GM18868 (cell line): ENCODE data around the gene PCDHA11.
"Not testable (repeated sequence)": the region's sequence is repeated elsewhere in the genome, so short reads cannot be mapped to it uniquely, and the experiment has no call there.

Source experiments
- ATAC-seq: cut with Tn5 transposase; IDR thresholded peaks from one replicate; pipeline ENCODE4 v1.9.1; 2021; ENCODE audit warnings: mild to moderate bottlenecking, moderate library complexity; ENCODE audit not compliant: unreplicated experiment

Gene PCDHA11

DNA sequence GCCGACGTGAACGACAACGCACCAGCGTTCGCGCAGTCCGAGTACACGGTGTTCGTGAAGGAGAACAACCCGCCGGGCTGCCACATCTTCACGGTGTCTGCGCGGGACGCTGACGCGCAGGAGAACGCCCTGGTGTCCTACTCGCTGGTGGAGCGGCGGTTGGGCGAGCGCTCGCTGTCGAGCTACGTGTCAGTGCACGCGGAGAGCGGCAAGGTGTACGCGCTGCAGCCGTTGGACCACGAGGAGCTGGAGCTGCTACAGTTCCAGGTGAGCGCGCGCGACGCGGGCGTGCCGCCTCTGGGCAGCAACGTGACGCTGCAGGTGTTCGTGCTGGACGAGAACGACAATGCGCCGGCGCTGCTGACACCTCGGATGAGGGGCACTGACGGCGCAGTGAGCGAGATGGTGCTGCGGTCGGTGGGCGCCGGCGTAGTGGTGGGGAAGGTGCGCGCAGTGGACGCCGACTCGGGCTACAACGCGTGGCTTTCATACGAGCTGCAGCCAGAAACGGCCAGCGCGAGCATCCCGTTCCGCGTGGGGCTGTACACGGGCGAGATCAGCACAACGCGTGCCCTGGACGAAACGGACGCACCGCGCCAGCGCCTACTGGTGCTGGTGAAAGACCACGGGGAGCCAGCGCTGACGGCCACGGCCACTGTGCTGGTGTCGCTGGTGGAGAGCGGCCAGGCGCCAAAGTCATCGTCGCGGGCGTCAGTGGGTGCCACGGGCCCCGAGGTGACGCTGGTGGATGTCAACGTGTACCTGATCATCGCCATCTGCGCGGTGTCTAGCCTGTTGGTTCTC lies 18.7 kb upstream of the PCDHA11 start:
- not testable (repeated sequence) for ATAC-seq

DNA sequence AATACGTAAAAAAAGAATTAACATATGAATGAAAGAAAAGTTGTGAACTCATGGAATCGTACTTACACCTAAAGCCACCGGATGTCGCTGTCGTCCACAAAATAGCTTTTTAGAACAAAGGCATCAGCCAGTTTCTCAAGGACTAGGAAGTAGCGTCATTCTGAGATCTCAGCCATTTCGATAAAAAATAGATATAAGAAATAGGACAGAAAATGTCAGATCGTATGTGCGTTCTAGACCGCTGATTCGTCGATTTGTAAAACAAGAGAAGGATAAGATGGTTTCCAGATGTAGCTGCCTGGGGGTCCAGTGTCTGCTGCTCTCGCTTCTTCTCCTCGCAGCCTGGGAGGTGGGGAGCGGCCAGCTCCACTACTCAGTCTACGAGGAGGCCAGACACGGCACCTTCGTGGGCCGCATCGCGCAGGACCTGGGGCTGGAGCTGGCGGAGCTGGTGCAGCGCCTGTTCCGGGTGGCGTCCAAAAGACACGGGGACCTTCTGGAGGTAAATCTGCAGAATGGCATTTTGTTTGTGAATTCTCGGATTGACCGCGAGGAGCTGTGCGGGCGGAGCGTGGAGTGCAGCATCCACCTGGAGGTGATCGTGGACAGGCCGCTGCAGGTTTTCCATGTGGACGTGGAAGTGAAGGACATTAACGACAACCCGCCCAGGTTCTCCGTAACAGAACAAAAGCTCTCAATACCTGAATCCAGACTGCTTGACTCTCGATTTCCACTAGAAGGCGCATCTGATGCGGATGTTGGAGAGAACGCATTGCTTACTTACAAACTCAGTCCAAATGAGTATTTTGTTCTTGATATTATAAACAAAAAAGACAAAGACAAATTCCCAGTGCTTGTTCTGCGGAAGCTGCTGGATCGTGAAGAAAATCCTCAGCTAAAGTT lies 12.7 kb upstream of the PCDHA11 start, which contains the start of gene PCDHA10:
Gene PCDHA10 (plus strand): TSS at position 126 of the 903 bp plus-strand sequence. CDS start 152 bp downstream, at position 278.
- ATAC-seq = no peak

DNA sequence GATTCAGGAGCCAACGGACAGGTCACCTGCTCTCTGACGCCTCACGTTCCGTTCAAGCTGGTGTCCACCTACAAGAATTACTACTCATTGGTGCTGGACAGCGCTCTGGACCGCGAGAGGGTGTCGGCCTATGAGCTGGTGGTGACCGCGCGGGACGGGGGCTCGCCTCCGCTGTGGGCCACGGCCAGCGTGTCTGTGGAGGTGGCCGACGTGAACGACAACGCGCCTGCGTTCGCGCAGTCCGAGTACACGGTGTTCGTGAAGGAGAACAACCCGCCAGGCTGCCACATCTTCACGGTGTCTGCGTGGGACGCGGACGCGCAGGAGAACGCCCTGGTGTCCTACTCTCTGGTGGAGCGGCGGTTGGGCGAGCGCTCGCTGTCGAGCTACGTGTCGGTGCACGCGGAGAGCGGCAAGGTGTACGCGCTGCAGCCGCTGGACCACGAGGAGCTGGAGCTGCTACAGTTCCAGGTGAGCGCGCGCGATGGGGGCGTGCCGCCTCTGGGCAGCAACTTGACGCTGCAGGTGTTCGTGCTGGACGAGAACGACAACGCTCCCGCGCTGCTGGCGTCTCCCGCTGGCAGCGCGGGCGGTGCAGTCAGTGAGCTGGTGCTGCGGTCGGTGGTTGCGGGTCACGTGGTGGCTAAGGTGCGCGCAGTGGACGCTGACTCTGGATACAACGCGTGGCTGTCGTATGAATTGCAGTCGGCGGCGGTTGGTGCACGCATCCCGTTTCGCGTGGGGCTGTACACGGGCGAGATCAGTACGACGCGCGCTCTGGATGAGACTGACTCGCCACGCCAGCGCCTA lies 11.4 kb upstream of the PCDHA11 start:
- no peak for ATAC-seq

- ATAC-seq = no peak
Observed at GRCh38 chr5:140857987-140858240, 10.8 kb upstream of the PCDHA11 start.

- ATAC-seq = no peak
Observed at GRCh38 chr5:140862441-140863295, 6.1 kb upstream of the PCDHA11 start.

DNA sequence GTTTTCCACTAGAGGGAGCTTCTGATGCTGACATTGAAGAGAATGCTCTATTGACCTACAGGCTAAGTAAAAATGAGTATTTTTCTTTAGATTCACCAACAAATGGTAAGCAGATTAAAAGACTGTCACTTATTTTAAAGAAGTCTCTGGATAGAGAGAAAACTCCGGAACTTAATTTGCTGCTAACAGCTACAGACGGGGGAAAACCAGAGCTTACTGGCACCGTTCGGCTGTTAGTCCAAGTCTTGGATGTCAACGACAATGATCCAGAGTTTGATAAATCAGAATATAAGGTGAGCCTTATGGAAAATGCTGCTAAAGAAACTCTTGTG lies 764 bp downstream of the PCDHA11 start:
- ATAC-seq = no peak

- ATAC-seq = no peak
Observed at GRCh38 chr5:140870221-140871201, 1.8 kb downstream of the PCDHA11 start.

DNA sequence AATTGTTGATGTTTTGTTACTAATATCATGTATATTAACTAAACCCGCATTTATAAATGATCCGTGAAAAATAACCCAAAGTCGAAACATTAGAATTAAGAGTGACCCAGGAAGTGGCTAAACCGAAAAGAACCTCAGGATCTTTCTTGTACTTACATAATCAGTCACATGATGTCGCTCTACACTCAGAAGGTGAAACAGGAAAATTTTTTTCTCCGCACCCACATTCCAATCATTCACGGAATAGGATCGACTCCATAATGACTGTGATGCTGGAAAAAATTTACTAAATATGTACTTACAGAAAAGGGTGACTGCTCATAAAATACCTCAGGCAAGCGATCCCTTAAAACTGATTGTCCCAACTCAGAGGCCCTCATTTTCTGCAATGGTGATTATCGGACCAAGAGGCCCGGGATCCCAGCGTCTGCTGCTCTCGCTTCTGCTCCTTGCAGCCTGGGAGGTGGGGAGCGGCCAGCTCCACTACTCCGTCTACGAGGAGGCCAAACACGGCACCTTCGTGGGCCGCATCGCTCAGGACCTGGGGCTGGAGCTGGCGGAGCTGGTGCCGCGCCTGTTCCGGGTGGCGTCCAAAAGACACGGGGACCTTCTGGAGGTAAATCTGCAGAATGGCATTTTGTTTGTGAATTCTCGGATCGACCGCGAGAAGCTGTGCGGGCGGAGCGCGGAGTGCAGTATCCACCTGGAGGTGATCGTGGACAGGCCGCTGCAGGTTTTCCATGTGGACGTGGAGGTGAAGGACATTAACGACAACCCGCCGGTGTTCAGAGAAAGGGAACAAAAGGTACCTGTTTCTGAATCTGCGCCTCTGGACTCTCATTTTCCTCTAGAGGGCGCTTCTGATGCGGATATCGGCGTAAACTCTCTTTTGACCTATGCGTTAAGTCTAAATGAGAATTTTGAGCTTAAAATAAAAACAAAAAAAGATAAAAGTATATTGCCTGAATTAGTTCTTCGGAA lies 6.6 kb downstream of the PCDHA11 start, which contains the start of gene PCDHA12:
Gene PCDHA12 (plus strand): TSS at position 224 of the 981 bp plus-strand sequence. CDS start 165 bp downstream, at position 389.
- no peak for ATAC-seq

GRCh38 chr5:140876541-140877261 lies 7.9 kb downstream of the PCDHA11 start:
- not testable (repeated sequence) for ATAC-seq

DNA sequence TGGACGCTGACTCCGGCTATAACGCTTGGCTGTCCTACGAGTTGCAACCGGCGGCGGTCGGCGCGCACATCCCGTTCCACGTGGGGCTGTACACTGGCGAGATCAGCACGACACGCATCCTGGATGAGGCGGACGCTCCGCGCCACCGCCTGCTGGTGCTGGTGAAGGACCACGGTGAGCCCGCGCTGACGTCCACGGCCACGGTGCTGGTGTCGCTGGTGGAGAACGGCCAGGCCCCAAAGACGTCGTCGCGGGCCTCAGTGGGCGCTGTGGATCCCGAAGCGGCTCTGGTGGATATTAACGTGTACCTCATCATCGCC lies 8.5 kb downstream of the PCDHA11 start:
- ATAC-seq = no peak

DNA sequence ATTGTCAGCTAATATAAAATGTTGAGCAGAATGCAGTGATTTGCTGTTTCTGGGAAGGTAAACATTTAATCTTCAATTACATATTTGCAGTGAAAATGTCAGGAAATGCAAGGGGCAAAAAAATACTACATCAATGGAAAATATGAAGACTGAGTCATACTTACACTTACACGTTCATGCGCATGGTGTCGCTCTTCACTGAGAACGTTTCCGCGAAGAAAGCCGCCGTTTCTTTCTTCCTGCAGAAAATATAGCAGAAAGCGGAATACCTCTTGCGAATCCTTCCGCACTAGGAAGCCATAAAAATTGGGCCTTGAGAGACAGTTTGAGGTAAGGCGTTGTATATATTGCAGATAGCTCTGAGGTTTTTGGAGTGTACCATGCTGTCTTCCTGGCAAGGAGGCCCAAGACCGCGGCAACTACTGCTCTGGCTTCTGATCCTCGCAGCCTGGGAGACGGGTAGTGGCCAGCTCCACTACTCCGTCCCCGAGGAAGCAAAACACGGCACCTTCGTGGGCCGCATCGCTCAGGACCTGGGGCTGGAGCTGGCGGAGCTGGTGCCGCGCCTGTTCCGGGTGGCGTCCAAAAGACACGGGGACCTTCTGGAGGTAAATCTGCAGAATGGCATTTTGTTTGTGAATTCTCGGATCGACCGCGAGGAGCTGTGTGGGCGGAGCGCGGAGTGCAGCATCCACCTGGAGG lies 13.3 kb downstream of the PCDHA11 start, which contains the start of gene PCDHA13:
Gene PCDHA13 (plus strand): TSS at position 236 of the 702 bp plus-strand sequence. CDS start 145 bp downstream, at position 381.
- no peak for ATAC-seq

- ATAC-seq = no peak
Observed at GRCh38 chr5:140882591-140882899, 13.8 kb downstream of the PCDHA11 start.

- ATAC-seq = no peak
Observed at GRCh38 chr5:140883373-140883772, 14.6 kb downstream of the PCDHA11 start.

DNA sequence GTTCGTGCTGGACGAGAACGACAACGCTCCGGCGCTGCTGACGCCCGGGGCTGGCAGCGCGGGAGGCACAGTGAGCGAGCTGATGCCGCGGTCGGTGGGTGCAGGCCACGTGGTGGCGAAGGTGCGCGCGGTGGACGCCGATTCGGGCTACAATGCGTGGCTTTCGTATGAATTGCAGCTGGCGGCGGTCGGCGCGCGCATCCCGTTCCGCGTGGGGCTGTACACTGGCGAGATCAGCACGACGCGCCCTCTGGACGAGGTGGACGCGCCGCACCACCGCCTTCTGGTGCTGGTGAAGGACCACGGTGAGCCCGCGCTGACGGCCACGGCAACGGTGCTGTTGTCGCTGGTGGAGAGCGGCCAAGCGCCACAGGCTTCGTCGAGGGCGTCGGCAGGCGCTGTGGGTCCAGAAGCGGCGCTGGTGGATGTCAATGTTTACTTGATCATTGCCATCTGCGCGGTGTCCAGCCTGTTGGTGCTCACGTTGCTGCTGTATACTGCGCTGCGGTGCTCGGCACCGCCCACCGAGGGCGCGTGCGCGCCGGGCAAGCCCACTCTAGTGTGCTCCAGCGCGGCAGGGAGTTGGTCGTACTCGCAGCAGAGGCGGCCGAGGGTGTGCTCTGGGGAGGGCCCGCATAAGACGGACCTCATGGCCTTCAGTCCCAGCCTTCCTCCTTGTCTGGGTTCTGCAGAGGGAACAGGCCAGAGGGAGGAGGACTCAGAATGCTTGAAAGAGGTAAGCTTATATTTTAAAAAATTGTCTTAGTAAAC lies 15.4 kb downstream of the PCDHA11 start:
- ATAC-seq = no peak

DNA sequence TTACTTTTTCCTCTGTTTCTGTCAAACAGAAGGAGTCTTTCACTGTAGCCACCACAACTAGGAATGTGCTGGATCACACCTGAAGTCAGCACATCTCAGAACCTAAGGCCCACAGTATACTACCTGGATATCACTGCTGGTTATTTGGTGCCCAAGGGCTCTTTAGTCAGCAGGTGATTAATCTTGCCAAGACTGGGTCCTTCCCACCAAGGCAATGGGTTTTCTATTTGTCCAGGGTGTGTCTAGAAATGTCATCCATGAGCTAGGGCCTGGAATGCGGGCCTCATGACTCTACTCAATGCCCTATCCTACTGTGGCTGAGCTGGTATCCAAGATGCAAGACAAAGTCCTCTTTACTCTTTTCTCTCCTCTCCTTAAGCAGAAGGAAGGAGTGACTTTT lies 47.6 kb downstream of the PCDHA11 start:
- no peak for ATAC-seq
